ENCODE results near the gene SNN. TPM values are rescaled to one million over a fixed set of nuclear protein-coding genes. Genes with fewer than 3 reads are reported as not detected.
A peak's percentile ranks its signal among the peaks of the same experiment; 100 is the strongest.

Gene SNN
- polyA plus RNA-seq, 4 donors: 6.1 to 15.7 (median 9.6) TPM

DNA sequence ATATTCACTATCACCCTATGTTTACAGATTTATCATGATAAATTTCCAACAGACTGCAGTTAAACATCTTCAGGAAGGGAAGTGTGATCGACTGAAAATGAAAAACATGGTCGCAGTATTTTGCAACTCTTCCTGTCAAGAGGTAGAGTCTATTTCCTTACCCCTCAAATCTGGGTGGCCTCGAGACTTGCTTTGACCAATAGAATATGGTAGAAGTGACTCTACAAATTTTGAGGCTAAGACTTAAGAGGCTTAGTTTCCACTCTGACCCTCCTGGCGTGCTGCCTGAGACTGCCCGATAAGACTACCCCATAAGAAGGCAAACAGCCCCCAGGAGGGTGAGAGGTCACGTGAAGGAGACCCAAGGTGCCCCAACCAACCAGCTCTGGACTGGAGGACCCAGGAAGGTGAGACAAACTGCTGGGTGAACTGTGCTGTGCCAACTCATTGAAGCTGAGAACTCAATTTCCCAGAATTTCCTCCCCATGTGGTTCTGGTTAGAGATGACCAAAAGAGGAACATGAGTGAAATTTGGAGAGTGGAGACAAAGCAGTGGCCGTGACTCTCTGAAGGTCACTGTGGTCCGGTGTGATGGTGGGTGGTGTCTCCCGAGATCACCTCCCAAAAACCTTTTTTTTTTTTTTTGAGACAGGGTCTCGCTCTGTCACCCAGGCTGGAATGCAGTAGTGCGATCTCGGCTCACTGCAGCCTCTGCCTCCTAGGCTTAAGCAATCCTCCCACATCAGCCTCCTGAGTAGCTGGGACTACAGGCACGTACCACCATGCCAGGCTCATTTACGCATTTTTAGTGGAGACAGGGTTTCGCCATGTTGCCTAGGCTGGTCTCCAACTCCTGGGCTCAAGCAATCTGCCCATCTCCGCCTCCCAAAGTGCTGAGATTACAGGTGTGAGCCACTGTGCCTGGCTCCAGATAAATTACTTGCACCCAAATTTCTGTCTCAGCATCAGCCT, 43.3 kb upstream of the SNN start:
- peak overlapping the region in 1 of 3 donors; percentile 18 for H3K27ac ChIP-seq (ENCODE audit: low read depth in 1 of 3, low read length in 2 of 3)
- WGBS, 3 donors: 77 to 87% (median 83%) methylated on average over 15 to 16 of the region's 16 CpGs
- H3K4me1 ChIP-seq (ENCODE audit: control insufficient read depth in 3 of 3, insufficient read depth in 2 of 3, low read depth in 1 of 3, low read length in 2 of 3): peaks cover 0 to 5% (median 0%) of the 10 kb centered on the region in 3 donors
- FAIRE-seq (no peak), DNase-seq (no peak)
- peaks cover 0 to 3% of the 10 kb centered on the region in 2 donors for H3K9me3 ChIP-seq (ENCODE audit: control insufficient read depth in 2 of 2, insufficient read depth in 1 of 2, low read depth in 1 of 2, low read length in 1 of 2)
- no peaks in the 10 kb centered on the region for H3K27me3 ChIP-seq (ENCODE audit: control insufficient read depth in 3 of 3, insufficient read depth in 3 of 3, low read length in 3 of 3)
- H3K4me3 ChIP-seq (ENCODE audit: low read depth in 1 of 3, low read length in 3 of 3): no peak overlapping the region
- H3K36me3 ChIP-seq (ENCODE audit: control insufficient read depth in 3 of 3, insufficient read depth in 2 of 3, low read depth in 1 of 3, low read length in 3 of 3): no peaks in the 10 kb centered on the region

- peaks cover 0 to 5% (median 0%) of the 10 kb centered on the region in 3 donors for H3K4me1 ChIP-seq (ENCODE audit: control insufficient read depth in 3 of 3, insufficient read depth in 2 of 3, low read depth in 1 of 3, low read length in 2 of 3)
- H3K4me3 ChIP-seq (ENCODE audit: low read depth in 1 of 3, low read length in 3 of 3): no peak overlapping the region
- FAIRE-seq: no peak
- no peak for DNase-seq
- WGBS, 3 donors: 72 to 81% (median 79%) methylated on average over 4 of the region's 4 CpGs
- no peaks in the 10 kb centered on the region for H3K36me3 ChIP-seq (ENCODE audit: control insufficient read depth in 3 of 3, insufficient read depth in 2 of 3, low read depth in 1 of 3, low read length in 3 of 3)
- H3K27ac ChIP-seq (ENCODE audit: low read depth in 1 of 3, low read length in 2 of 3): peak overlapping the region in 1 of 3 donors; percentile 11
- H3K9me3 ChIP-seq (ENCODE audit: control insufficient read depth in 2 of 2, insufficient read depth in 1 of 2, low read depth in 1 of 2, low read length in 1 of 2): no peaks in the 10 kb centered on the region
- H3K27me3 ChIP-seq (ENCODE audit: control insufficient read depth in 3 of 3, insufficient read depth in 3 of 3, low read length in 3 of 3): no peaks in the 10 kb centered on the region
Observed at GRCh38 chr16:11625769-11626168, 42.5 kb upstream of the SNN start.

DNA sequence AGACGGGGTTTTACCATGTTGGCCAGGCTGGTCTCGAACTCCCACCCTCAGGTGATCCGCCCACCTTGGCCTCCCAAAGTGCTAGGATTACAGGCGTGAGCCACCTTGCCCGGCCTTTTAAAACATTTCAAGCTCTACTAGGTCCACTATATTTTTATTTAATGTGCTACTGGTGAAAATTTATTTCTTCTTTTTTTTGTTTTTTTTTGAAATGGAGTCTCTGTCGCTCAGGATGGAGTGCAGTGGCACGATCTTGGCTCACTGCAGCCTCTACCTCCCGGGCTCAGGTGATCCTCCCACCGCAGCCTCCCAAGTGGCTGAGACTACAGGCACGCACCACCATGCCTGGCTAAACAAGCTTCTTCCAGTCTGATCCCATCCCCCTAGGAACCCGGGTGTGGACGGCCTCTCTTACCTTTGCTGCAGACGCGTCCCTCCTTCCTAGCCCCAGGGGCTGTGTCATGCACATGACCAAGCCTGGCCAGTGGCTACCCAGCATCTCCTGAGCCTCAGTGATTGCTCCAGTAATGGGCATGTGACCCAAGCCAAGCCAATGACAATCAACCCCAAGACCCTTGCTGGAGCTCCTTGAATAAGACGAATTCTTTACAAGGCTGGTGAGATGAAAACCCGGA, 41.5 kb upstream of the SNN start:
- Histone ChIP-seq H3K4me3 (ENCODE audit: low read depth in 1 of 3, low read length in 3 of 3) (no peak overlapping the region), H3K27ac (ENCODE audit: low read depth in 1 of 3, low read length in 2 of 3) (no peak overlapping the region), H3K27me3 (ENCODE audit: control insufficient read depth in 3 of 3, insufficient read depth in 3 of 3, low read length in 3 of 3) (no peaks in the 10 kb centered on the region), H3K36me3 (ENCODE audit: control insufficient read depth in 3 of 3, insufficient read depth in 2 of 3, low read depth in 1 of 3, low read length in 3 of 3) (no peaks in the 10 kb centered on the region), H3K9me3 (ENCODE audit: control insufficient read depth in 2 of 2, insufficient read depth in 1 of 2, low read depth in 1 of 2, low read length in 1 of 2) (no peaks in the 10 kb centered on the region), H3K4me1 (ENCODE audit: control insufficient read depth in 3 of 3, insufficient read depth in 2 of 3, low read depth in 1 of 3, low read length in 2 of 3) (peaks cover 0 to 3% (median 0%) of the 10 kb centered on the region in 3 donors)
- FAIRE-seq (no peak), DNase-seq (no peak)
- 96 to 97% (median 97%) methylated on average over 16 of the region's 16 CpGs for WGBS, 3 donors

DNA sequence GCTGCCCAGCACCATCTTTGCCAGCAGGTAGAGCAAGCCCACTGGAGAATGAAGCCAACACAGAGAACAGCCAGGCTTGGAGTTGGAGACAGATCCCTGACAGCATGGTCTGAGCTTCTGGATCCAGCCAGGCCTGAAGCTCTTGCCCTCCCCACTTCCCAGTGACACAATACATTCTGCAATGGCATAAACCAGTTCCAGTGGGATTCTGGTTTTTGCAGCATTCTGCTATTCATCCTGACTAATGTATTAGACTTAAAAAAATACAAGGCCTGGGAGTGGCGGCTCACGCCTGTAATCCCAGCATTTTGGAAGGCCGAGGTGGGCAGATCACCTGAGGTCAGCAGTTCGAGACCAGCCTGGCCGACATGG, 41.0 kb upstream of the SNN start:
- no peak overlapping the region for H3K27ac ChIP-seq (ENCODE audit: low read depth in 1 of 3, low read length in 2 of 3)
- no peaks in the 10 kb centered on the region for H3K9me3 ChIP-seq (ENCODE audit: control insufficient read depth in 2 of 2, insufficient read depth in 1 of 2, low read depth in 1 of 2, low read length in 1 of 2)
- no peak for FAIRE-seq
- H3K4me3 ChIP-seq (ENCODE audit: low read depth in 1 of 3, low read length in 3 of 3): no peak overlapping the region
- no peaks in the 10 kb centered on the region for H3K36me3 ChIP-seq (ENCODE audit: control insufficient read depth in 3 of 3, insufficient read depth in 2 of 3, low read depth in 1 of 3, low read length in 3 of 3)
- WGBS, 3 donors: 93 to 97% (median 95%) methylated on average over 5 of the region's 5 CpGs
- no peaks in the 10 kb centered on the region for H3K27me3 ChIP-seq (ENCODE audit: control insufficient read depth in 3 of 3, insufficient read depth in 3 of 3, low read length in 3 of 3)
- DNase-seq: no peak
- peaks cover 0 to 2% (median 0%) of the 10 kb centered on the region in 3 donors for H3K4me1 ChIP-seq (ENCODE audit: control insufficient read depth in 3 of 3, insufficient read depth in 2 of 3, low read depth in 1 of 3, low read length in 2 of 3)

GRCh38 chr16:11627822-11628457, 40.3 kb upstream of the SNN start:
- FAIRE-seq: no peak
- DNase-seq: no peak
- peaks cover 0 to 8% (median 0%) of the 10 kb centered on the region in 3 donors for H3K4me1 ChIP-seq (ENCODE audit: control insufficient read depth in 3 of 3, insufficient read depth in 2 of 3, low read depth in 1 of 3, low read length in 2 of 3)
- no peaks in the 10 kb centered on the region for H3K27me3 ChIP-seq (ENCODE audit: control insufficient read depth in 3 of 3, insufficient read depth in 3 of 3, low read length in 3 of 3)
- WGBS, 3 donors: 60 to 76% (median 76%) methylated on average over 15 of the region's 15 CpGs
- H3K4me3 ChIP-seq (ENCODE audit: low read depth in 1 of 3, low read length in 3 of 3): no peak overlapping the region
- H3K36me3 ChIP-seq (ENCODE audit: control insufficient read depth in 3 of 3, insufficient read depth in 2 of 3, low read depth in 1 of 3, low read length in 3 of 3): no peaks in the 10 kb centered on the region
- no peaks in the 10 kb centered on the region for H3K9me3 ChIP-seq (ENCODE audit: control insufficient read depth in 2 of 2, insufficient read depth in 1 of 2, low read depth in 1 of 2, low read length in 1 of 2)
- peak overlapping the region in 2 of 3 donors; percentile 17 to 51 for H3K27ac ChIP-seq (ENCODE audit: low read depth in 1 of 3, low read length in 2 of 3)

- Histone ChIP-seq H3K36me3 (ENCODE audit: control insufficient read depth in 3 of 3, insufficient read depth in 2 of 3, low read depth in 1 of 3, low read length in 3 of 3) (no peaks in the 10 kb centered on the region), H3K4me1 (ENCODE audit: control insufficient read depth in 3 of 3, insufficient read depth in 2 of 3, low read depth in 1 of 3, low read length in 2 of 3) (peaks cover 0 to 11% (median 0%) of the 10 kb centered on the region in 3 donors), H3K9me3 (ENCODE audit: control insufficient read depth in 2 of 2, insufficient read depth in 1 of 2, low read depth in 1 of 2, low read length in 1 of 2) (no peaks in the 10 kb centered on the region), H3K27ac (ENCODE audit: low read depth in 1 of 3, low read length in 2 of 3) (peak overlapping the region; percentile 4 to 59 (median 25)), H3K27me3 (ENCODE audit: control insufficient read depth in 3 of 3, insufficient read depth in 3 of 3, low read length in 3 of 3) (peaks cover 0 to 2% (median 0%) of the 10 kb centered on the region in 3 donors), H3K4me3 (ENCODE audit: low read depth in 1 of 3, low read length in 3 of 3) (no peak overlapping the region)
- WGBS, 3 donors: 59 to 82% (median 67%) methylated on average over 22 to 23 of the region's 23 CpGs
- FAIRE-seq: no peak
- peak in 1 of 2 donors; percentile 29 for DNase-seq
Observed at GRCh38 chr16:11629071-11630030, 38.9 kb upstream of the SNN start.

- peaks cover 0 to 11% (median 0%) of the 10 kb centered on the region in 3 donors for H3K4me1 ChIP-seq (ENCODE audit: control insufficient read depth in 3 of 3, insufficient read depth in 2 of 3, low read depth in 1 of 3, low read length in 2 of 3)
- no peaks in the 10 kb centered on the region for H3K36me3 ChIP-seq (ENCODE audit: control insufficient read depth in 3 of 3, insufficient read depth in 2 of 3, low read depth in 1 of 3, low read length in 3 of 3)
- H3K4me3 ChIP-seq (ENCODE audit: low read depth in 1 of 3, low read length in 3 of 3): no peak overlapping the region
- no peaks in the 10 kb centered on the region for H3K9me3 ChIP-seq (ENCODE audit: control insufficient read depth in 2 of 2, insufficient read depth in 1 of 2, low read depth in 1 of 2, low read length in 1 of 2)
- FAIRE-seq (no peak), DNase-seq (no peak)
- H3K27ac ChIP-seq (ENCODE audit: low read depth in 1 of 3, low read length in 2 of 3): peak overlapping the region in 2 of 3 donors; percentile 25 to 59
- WGBS, 3 donors: 55 to 84% (median 61%) methylated on average over 12 of the region's 12 CpGs
- H3K27me3 ChIP-seq (ENCODE audit: control insufficient read depth in 3 of 3, insufficient read depth in 3 of 3, low read length in 3 of 3): peaks cover 0 to 3% (median 0%) of the 10 kb centered on the region in 3 donors
Observed at GRCh38 chr16:11630046-11630767, 38.0 kb upstream of the SNN start.
